Measurements from ENCODE around the gene PDIA2. TPM values are rescaled to one million over a fixed set of nuclear protein-coding genes. Genes with fewer than 3 reads are reported as not detected.

Gene PDIA2
- total and polyA plus RNA-seq, 5 donors from 2014 or later, result not detected

DNA sequence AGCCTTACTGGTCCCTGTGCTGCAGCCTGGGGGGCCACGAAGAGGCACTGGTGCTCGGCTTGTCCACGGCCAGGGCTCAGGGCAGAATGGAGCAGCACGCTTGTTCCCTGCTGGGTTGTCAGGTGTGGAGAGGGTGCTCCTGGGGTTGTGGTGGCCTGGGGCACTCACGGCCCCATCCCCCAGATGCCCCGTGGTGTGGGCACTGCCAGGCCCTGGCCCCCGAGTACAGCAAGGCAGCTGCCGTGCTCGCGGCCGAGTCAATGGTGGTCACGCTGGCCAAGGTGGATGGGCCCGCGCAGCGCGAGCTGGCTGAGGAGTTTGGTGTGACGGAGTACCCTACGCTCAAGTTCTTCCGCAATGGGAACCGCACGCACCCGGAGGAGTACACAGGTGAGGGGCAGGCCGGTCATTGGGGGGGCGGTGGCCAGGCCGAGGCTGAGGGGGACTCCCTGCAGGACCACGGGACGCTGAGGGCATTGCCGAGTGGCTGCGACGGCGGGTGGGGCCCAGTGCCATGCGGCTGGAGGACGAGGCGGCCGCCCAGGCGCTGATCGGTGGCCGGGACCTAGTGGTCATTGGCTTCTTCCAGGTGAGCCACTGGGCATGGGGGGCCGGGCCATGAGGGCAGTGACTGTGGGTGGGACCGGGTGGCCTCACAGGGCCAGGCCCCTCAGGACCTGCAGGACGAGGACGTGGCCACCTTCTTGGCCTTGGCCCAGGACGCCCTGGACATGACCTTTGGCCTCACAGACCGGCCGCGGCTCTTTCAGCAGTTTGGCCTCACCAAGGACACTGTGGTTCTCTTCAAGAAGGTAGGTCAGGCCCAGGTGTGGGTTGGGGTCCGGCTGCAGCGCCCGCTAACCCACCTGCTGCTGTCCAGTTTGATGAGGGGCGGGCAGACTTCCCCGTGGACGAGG lies 1.5 kb downstream of the PDIA2 start:
- no peak for ATAC-seq (ENCODE audit: low read depth in 2 of 2)
- Histone ChIP-seq H3K27me3 (ENCODE audit: control insufficient read depth, insufficient read depth, low read length) (no peaks in the 10 kb centered on the region), H3K4me1 (ENCODE audit: control insufficient read depth, insufficient read depth, low read length, poor library complexity, severe bottlenecking) (peaks cover 15% of the 10 kb centered on the region), H3K27ac (ENCODE audit: insufficient read depth, low read length, poor library complexity, severe bottlenecking) (no peak overlapping the region), H3K9me3 (ENCODE audit: control insufficient read depth in 2 of 2, low read length in 2 of 2) (no peaks in the 10 kb centered on the region), H3K36me3 (ENCODE audit: control insufficient read depth, insufficient read depth, low read length) (peaks cover 9% of the 10 kb centered on the region), H3K4me3 (ENCODE audit: low read depth, low read length) (no peak overlapping the region)
- Mint-ChIP-seq H3K27me3 (peaks cover 5% of the 10 kb centered on the region), H3K4me1 (peaks cover 0 to under 1% (median 0%) of the 10 kb centered on the region in 4 donors), H3K9me3 (no peaks in the 10 kb centered on the region), H3K27ac (no peak overlapping the region), H3K4me3 (no peak overlapping the region), H3K36me3 (peaks cover 8% of the 10 kb centered on the region)
- no peak for DNase-seq

DNA sequence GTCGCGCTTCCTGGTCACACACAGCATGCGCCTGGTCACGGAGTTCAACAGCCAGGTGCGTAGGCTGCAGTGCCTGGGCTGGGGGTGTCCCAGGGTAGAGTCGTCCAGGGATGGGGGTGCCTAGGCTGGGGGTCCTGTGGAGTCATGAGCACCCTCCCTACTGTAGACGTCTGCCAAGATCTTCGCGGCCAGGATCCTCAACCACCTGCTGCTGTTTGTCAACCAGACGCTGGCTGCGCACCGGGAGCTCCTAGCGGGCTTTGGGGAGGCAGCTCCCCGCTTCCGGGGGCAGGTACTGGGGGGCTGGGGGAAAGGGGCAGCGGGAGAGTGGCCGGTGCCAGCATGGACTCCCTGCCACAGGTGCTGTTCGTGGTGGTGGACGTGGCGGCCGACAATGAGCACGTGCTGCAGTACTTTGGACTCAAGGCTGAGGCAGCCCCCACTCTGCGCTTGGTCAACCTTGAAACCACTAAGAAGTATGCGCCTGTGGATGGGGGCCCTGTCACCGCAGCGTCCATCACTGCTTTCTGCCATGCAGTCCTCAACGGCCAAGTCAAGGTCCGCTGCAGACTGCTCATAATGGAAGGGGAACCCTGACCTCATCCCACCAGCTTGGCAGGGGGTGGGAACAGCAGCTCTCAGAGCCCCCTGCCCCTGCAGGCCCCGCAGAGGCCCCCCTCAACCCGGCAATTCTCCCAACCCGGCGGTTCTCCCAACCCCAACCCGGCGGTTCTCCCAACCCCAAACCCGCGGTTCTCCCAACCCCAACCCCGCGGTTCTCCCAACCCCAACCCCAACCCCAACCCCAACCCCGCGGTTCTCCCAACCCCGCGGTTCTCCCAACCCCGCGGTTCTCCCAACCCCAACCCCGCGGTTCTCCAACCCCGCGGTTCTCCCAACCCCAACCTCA lies 2.4 kb downstream of the PDIA2 start:
- no peak overlapping the region for H3K27ac ChIP-seq (ENCODE audit: insufficient read depth, low read length, poor library complexity, severe bottlenecking)
- ATAC-seq (ENCODE audit: low read depth in 2 of 2) (no peak), DNase-seq (no peak)
- H3K4me1 ChIP-seq (ENCODE audit: control insufficient read depth, insufficient read depth, low read length, poor library complexity, severe bottlenecking), result peaks cover 10% of the 10 kb centered on the region
- no peak overlapping the region for H3K4me3 ChIP-seq (ENCODE audit: low read depth, low read length)
- peaks cover 9% of the 10 kb centered on the region for H3K36me3 ChIP-seq (ENCODE audit: control insufficient read depth, insufficient read depth, low read length)
- Mint-ChIP-seq H3K27ac (no peak overlapping the region), H3K4me3 (no peak overlapping the region), H3K9me3 (no peaks in the 10 kb centered on the region), H3K4me1 (no peaks in the 10 kb centered on the region), H3K27me3 (peaks cover 5% of the 10 kb centered on the region), H3K36me3 (peaks cover 8% of the 10 kb centered on the region)
- H3K27me3 ChIP-seq (ENCODE audit: control insufficient read depth, insufficient read depth, low read length), result no peaks in the 10 kb centered on the region
- H3K9me3 ChIP-seq (ENCODE audit: control insufficient read depth in 2 of 2, low read length in 2 of 2), result no peaks in the 10 kb centered on the region

DNA sequence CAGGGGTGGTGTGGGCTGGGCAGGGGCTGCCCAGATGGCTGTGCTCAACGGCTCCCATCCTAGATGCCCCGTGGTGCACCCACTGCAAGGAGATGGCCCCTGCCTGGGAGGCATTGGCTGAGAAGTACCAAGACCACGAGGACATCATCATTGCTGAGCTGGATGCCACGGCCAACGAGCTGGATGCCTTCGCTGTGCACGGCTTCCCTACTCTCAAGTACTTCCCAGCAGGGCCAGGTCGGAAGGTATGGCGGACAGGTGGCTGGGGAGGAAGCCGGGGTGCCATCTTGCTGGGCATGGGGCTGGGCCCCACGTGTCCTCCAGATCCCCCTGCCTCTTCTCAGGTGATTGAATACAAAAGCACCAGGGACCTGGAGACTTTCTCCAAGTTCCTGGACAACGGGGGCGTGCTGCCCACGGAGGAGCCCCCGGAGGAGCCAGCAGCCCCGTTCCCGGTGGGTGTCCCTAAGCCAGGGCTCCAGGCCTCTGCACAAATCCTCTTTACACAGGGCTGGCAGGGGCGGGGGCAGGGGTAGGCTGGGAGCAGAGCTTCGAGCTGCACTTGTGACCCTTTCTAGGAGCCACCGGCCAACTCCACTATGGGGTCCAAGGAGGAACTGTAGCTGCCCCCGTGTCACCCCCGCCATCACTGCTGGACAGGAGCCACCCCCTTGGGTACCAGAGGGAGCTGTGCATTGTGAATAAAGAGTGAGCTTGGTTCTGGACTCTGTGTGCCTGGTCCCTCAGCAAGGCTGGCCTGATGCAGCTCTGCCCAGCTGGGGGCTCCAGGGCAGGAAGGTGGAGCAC lies 3.7 kb downstream of the PDIA2 start:
- peaks cover 15% of the 10 kb centered on the region for H3K36me3 ChIP-seq (ENCODE audit: control insufficient read depth, insufficient read depth, low read length)

DNA sequence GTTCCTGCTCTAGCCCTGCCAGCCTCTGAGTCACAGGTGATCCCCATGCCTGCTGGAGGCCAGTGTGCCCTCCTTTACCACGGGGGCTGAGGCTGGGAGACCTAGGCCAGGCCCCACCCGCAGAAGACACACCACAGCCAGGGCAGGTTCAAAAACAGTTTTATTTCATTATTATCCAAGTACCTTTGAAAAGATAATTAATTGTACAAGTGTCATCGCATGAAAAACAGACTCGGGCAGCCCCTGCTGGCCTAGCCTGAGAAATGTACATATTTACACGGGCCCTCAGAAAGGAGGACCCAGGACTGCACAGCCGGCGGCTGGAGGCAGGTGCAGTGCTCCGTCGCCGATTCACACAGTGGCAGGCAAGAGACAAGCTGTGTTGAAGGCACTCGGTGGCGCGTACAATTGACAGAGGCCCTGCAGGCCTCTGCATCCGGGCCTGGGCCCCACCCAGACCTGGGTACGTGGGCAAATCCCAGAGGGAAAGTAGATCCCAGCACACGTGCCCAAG lies 4.4 kb downstream of the PDIA2 start:
- H3K27me3 Mint-ChIP-seq, result peaks cover 5% of the 10 kb centered on the region
- peaks cover 8% of the 10 kb centered on the region for H3K36me3 Mint-ChIP-seq
- no peak for DNase-seq
- Histone ChIP-seq H3K9me3 (ENCODE audit: control insufficient read depth in 2 of 2, low read length in 2 of 2) (no peaks in the 10 kb centered on the region), H3K27me3 (ENCODE audit: control insufficient read depth, insufficient read depth, low read length) (no peaks in the 10 kb centered on the region), H3K4me3 (ENCODE audit: low read depth, low read length) (no peak overlapping the region), H3K27ac (ENCODE audit: insufficient read depth, low read length, poor library complexity, severe bottlenecking) (no peak overlapping the region), H3K36me3 (ENCODE audit: control insufficient read depth, insufficient read depth, low read length) (peaks cover 20% of the 10 kb centered on the region), H3K4me1 (ENCODE audit: control insufficient read depth, insufficient read depth, low read length, poor library complexity, severe bottlenecking) (no peaks in the 10 kb centered on the region)
- no peaks in the 10 kb centered on the region for H3K4me1 Mint-ChIP-seq
- H3K27ac Mint-ChIP-seq, result no peak overlapping the region
- no peaks in the 10 kb centered on the region for H3K9me3 Mint-ChIP-seq
- H3K4me3 Mint-ChIP-seq, result no peak overlapping the region
- no peak for ATAC-seq (ENCODE audit: low read depth in 2 of 2)

More for the DNA sequence above, 3.7 kb downstream of the PDIA2 start:
- H3K9me3 Mint-ChIP-seq, result no peaks in the 10 kb centered on the region
- H3K27ac Mint-ChIP-seq, result peak overlapping the region in 1 of 3 donors; percentile 85
- no peak overlapping the region for H3K4me3 Mint-ChIP-seq
- DNase-seq (no peak), ATAC-seq (ENCODE audit: low read depth in 2 of 2) (no peak)
- no peaks in the 10 kb centered on the region for H3K4me1 Mint-ChIP-seq
- H3K9me3 ChIP-seq (ENCODE audit: control insufficient read depth in 2 of 2, low read length in 2 of 2), result no peaks in the 10 kb centered on the region
- H3K27me3 ChIP-seq (ENCODE audit: control insufficient read depth, insufficient read depth, low read length), result no peaks in the 10 kb centered on the region
- no peaks in the 10 kb centered on the region for H3K4me1 ChIP-seq (ENCODE audit: control insufficient read depth, insufficient read depth, low read length, poor library complexity, severe bottlenecking)
- H3K27ac ChIP-seq (ENCODE audit: insufficient read depth, low read length, poor library complexity, severe bottlenecking), result no peak overlapping the region
- H3K27me3 Mint-ChIP-seq, result peaks cover 5% of the 10 kb centered on the region
- peaks cover 8% of the 10 kb centered on the region for H3K36me3 Mint-ChIP-seq
- no peak overlapping the region for H3K4me3 ChIP-seq (ENCODE audit: low read depth, low read length)

GRCh38 chr16:287981-288920 lies 5.3 kb downstream of the PDIA2 start:
- peaks cover 5% of the 10 kb centered on the region for H3K27me3 Mint-ChIP-seq

DNA sequence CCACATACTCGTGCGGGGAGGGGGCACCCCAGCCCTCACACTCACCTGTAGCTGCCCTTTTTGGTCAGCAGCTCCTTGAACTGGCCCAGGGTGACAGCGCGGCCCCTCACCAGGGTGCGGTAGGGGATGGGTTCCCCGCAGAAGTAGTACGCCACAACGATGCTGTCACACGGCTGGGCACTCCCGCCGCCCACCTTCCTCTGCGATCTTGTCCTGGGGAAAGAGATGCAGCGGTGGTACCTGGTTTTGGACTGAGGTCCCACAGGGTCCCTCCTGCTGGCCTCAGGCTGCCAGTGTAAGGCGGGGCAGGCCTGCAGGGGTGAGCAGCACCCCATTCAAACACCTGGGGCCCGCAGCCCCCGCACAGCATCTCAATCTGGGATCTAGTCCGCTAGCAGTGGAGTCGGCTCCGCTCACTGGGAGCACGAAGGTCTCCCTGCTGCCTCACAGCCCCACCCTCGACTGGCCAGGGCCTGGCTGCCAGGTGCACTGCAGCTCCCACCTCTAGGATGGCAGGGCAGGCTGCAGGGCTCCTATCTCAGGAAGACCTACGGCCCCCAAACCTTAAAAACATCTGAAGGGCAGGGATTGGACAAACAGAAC lies 6.5 kb downstream of the PDIA2 start:
- Mint-ChIP-seq H3K4me1 (no peaks in the 10 kb centered on the region), H3K27me3 (peaks cover 5% of the 10 kb centered on the region), H3K36me3 (peaks cover 14% of the 10 kb centered on the region), H3K4me3 (no peak overlapping the region), H3K27ac (no peak overlapping the region), H3K9me3 (peaks cover 0 to 2% (median 0%) of the 10 kb centered on the region in 7 donors)
- no peak overlapping the region for H3K27ac ChIP-seq (ENCODE audit: insufficient read depth, low read length, poor library complexity, severe bottlenecking)
- peaks cover 29% of the 10 kb centered on the region for H3K36me3 ChIP-seq (ENCODE audit: control insufficient read depth, insufficient read depth, low read length)
- DNase-seq (no peak), ATAC-seq (ENCODE audit: low read depth in 2 of 2) (no peak)
- no peaks in the 10 kb centered on the region for H3K27me3 ChIP-seq (ENCODE audit: control insufficient read depth, insufficient read depth, low read length)
- no peak overlapping the region for H3K4me3 ChIP-seq (ENCODE audit: low read depth, low read length)
- H3K9me3 ChIP-seq (ENCODE audit: control insufficient read depth in 2 of 2, low read length in 2 of 2), result no peaks in the 10 kb centered on the region
- H3K4me1 ChIP-seq (ENCODE audit: control insufficient read depth, insufficient read depth, low read length, poor library complexity, severe bottlenecking), result no peaks in the 10 kb centered on the region

More at GRCh38 chr16:287981-288920, 5.3 kb downstream of the PDIA2 start:
- Mint-ChIP-seq H3K4me3 (no peak overlapping the region), H3K27ac (no peak overlapping the region), H3K36me3 (peaks cover 14% of the 10 kb centered on the region), H3K4me1 (no peaks in the 10 kb centered on the region), H3K9me3 (no peaks in the 10 kb centered on the region)
- DNase-seq (no peak), ATAC-seq (ENCODE audit: low read depth in 2 of 2) (no peak)
- no peaks in the 10 kb centered on the region for H3K9me3 ChIP-seq (ENCODE audit: control insufficient read depth in 2 of 2, low read length in 2 of 2)
- H3K27ac ChIP-seq (ENCODE audit: insufficient read depth, low read length, poor library complexity, severe bottlenecking), result no peak overlapping the region
- no peak overlapping the region for H3K4me3 ChIP-seq (ENCODE audit: low read depth, low read length)
- no peaks in the 10 kb centered on the region for H3K27me3 ChIP-seq (ENCODE audit: control insufficient read depth, insufficient read depth, low read length)
- H3K36me3 ChIP-seq (ENCODE audit: control insufficient read depth, insufficient read depth, low read length), result peaks cover 28% of the 10 kb centered on the region
- H3K4me1 ChIP-seq (ENCODE audit: control insufficient read depth, insufficient read depth, low read length, poor library complexity, severe bottlenecking), result no peaks in the 10 kb centered on the region

Measured in CD4-positive, CD25-positive, alpha-beta regulatory T cell (primary cell).